Endometrial microvascular endothelial cells (primary cell): ENCODE data around the gene SERINC5. TPM values are rescaled to one million over a fixed set of nuclear protein-coding genes. Genes with fewer than 3 reads are reported as not detected.
"Not testable (repeated sequence)": the region's sequence is repeated elsewhere in the genome, so short reads cannot be mapped to it uniquely, and the experiment has no call there.

Experiments
- in situ Hi-C: cut with HindIII; loops from 2 replicates; pipeline ENCODE4 v1.10.0; 2017; ENCODE audit warnings: low sequenced_read_pairs, low pct_unique_long_range_greater_than_20kb; ENCODE audit errors: inconsistent ontology term
- total RNA-seq: library from RNA; depleted of rRNA; stranded (reverse); fragments of >200 nt; gene quantifications from one replicate; pipeline ENCODE4 v1.2.3, GENCODE V29; 2015; ENCODE audit errors: inconsistent ontology term

Gene SERINC5
- total RNA-seq, 1 donor from 2014 or later = 4.2 TPM

DNA sequence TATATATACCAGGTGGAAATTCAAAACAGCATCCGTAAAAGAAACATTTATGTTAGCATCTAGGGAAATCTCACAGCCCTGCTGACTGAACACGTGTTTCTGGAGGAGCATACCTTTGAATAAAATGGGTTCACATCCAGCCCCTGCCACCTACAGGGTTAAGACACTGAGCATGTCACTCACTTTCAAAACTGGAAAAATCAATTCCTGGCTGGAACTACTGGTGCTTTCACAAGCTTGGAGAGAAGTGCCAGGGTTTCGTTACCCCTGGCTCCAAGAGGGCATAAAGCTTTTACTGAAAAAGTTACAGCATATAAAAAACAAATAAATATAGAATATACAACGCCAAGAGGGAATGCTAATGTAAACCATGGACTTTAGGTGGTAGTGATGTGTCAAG lies 48.0 kb downstream of the SERINC5 start:
- in situ Hi-C loops = no loop called here

DNA sequence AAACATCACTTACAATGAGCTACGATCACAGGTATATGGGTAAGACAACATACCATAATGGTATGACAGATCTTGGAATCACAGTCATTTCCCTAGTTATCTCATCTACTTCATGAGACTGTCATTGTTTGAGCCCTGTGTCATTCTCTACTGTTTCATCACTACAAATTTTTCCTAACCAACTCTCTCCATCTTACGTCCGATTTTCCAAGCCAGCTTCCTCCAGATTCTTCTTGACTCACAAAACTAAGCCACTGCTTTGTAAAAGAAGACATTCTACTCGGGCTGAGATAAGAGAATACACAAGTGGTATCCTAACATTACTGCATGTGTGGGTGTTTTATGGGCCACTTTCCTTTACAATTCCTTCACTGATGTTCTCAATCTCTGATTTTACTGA lies 49.6 kb downstream of the SERINC5 start:
- in situ Hi-C loops = no loop called here

DNA sequence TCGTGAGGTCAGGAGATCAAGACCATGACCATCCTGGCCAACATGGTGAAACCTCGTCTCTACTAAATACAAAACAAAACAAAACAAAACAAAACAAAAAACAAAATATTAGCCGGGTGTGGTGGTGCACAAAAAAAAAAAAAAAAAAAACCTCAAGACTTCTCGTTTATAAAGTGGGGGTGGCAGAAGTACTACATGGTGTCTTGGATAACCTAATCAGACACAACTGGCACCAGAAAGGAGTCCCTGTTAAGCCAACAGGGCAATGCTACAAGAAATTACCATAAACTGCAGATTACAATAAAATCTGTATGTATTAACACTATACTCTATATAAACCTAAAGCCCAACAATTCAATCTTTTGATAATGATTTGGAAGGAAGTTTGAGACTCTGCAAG lies 50.0 kb downstream of the SERINC5 start:
- in situ Hi-C loops = no loop called here

DNA sequence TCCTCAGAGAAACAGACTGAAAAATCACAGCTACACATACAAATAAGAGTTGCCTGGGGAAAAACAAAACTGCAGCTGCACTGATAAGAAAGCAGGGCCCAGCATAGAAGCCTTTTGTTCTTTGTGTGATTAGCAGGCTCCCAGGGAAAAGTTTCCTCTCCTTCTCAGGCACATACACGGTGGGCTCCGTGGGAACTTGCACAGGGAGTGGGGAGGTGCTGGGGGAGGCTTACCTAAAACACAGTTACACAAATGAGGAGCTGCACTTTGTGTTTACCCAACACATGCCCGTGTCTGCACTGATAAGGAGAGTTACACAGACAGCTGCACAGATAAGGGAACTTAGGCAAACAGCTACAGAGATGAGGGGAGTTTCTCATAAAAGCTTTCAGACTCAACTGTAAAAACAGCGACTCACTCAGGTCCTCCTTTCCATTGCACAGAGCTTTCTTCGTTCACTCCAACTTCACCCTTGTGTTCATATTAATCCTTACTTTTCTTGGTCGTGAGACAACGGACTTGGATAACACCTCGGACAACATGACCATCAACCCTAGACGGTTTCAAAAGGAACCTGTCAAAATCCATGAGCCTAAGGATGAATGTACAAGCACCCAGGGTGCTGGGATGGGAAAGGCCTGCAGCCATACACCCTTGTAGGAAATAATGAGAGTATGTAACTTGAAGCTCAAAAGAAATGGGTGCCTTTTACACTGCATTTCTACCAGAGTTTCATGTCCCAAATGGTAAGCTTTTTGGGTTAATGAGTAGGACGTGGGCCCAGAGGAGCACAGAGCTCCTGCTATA lies 50.8 kb downstream of the SERINC5 start:
- in situ Hi-C loops = no loop called here

DNA sequence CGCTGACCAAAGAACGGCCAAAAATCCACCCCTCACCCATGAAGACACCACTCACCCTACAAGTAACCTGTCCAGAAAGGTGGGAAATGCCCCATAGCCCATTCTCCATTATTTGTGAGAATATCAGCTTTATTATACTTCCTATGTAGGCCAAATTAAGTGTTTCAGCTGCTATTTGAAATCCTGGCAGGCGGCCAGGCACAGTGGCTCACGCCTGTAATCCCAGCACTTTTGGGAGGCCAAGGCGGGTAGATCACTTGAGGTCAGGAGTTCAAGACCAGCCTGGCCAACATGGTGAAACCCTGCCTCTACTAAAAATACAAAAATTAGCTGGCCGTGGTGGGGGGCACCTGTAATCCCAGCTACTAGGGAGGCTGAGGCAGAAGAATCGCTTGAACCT lies 54.1 kb downstream of the SERINC5 start:
- in situ Hi-C loops = not testable (repeated sequence)

DNA sequence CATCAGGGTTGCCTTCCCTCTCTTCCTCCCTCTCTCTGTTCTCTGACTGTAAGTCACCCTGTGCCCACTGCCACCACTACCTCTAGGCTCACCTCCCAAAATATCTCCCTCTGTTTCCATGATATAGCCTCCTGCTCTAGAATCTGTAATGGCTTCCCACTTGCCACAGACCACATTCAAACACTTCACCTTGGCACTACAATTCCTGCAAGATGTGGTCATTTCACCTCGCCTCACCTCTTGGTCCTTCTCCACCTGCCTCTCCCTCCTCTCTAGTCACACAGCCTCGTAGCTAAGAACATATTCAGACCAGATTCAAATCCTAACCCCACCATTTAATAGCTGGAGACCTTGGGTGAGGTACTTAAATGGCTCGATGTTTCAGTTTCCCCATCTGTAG lies 56.9 kb downstream of the SERINC5 start:
- in situ Hi-C loops = no loop called here

DNA sequence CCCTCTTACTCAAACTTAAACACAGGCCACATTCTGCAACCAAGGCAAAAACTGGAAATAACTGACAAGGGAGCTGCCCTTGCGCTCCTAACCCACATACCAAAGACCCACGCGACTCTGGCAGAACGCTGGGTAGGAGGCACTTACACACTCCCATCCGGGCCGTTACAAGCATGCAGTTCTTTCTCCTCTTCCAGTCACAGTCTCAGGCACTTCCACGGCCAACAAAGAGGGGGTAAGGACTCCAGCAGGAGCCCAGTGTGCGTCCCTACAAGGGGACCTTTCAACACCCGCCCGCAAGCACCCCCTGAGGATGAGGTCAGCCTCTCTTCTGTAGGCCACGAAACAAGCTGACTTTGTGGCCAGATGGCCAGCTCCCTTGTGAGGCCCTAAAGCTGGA lies 57.4 kb downstream of the SERINC5 start:
- in situ Hi-C loops = no loop called here

DNA sequence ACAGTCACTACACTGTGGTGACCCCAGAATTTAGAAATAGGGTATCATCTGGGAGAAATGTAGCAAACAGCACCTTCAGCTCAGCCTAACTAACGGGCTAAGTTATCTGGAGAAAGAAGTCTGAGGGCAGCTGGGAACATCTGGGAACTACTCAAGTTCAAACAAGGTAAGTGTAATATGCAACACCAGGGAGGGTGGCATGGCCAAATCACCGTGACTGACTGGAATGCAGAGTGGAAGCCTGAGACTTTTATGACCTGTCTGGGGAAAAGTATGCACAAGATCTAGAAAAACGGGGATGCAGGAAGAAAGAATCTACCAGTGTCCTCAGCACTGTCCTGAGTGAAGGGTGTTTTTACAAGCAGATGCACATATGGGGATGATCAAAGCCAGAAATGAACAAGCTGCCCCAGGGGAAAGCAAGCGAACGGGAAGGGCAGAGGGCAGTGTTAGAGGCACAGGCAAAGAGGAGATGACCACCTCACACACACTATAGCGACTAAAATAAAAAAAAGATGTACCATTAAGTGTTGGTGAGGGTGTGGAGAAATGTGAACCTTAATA lies 59.9 kb downstream of the SERINC5 start:
- in situ Hi-C loops = no loop called here

DNA sequence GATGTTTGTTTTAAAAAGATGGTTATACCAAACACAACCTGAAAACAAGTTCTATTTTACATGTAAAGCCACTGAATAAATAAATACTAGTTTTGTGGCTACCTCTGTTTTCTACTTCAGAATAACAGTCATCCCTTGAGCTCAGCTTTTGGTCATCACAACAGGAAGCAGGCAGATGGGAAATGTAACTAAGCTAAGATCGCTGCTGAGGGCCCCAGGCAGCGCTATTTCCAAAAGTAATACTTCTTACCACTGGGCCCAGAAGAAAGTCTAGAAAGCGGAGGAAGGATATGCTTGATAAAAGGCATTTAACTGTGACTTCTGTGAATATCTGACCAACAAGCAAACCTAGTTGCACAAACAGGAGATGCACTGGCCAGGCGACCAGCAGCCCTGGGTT lies 61.4 kb downstream of the SERINC5 start:
- in situ Hi-C loops = no loop called here

DNA sequence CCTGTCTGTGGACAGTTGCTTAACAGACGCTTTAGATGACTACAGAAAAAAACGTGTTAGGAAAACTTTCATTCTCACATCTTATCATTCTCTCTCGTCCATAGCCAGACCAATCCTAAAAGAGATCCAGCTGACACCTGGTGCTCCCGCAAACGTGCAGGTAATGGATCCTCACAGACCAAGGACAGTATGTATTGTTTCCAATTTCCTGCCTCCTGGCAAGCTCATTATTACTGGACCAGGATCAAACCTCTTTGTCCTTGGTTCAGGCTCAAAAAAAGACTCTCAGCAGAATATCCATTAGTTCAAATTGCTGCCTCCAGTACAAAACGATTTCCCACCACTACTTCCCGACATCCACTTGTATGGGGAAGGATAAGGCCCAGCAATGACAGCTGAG lies 62.4 kb downstream of the SERINC5 start:
- in situ Hi-C loops = no loop called here

DNA sequence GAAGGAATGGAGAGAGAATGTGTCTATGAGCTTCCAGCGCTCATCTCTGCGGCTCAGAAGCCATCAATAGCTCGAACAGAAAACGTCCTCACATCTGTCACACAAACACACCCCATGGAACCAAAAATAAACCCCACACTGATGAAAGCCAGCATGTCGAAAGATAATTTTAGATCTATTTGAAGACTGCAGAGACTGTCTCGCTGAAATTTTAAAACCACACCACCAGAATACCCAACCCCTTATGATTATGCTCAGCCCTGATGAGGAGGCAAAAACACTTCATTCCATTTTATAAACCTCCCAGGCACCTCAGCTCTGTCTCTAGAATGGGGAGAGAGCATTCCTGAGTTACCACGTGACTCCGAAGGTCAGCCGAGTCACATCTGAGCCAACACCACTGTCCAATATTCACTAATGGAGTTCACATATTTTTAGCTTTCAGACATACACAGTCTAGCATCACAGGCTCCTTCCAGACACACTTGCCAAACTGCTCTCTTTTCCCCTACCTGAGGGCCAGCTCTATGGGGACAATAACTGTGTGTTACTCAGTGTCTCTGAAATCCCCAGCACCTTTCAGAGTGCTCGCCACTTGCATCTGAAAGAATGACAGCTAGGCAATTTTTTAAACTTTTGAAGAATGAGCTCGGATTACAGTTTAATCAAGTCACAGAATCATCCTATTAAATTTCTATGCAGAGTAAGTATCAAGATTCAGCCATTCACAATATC lies 63.2 kb downstream of the SERINC5 start:
- in situ Hi-C loops = no loop called here

DNA sequence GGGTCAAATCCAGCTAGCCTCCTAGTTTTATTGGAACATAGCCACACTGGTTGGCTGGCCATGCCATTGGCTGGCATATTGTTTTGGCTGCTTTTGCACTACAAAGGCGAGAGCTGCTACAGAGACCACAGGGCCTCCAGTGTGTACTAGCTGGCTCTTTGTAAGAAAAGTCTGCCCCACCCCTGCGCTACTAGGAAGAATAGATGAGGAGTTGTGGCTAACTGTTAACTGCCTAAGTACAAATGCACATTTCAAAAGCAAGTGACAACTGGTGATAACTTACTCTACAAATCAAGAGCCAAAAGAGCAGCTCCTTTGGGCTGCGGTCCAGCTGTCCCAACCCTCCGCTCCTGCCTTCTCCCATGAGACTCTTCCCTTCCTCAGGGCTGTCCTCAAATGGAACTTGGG lies 63.9 kb downstream of the SERINC5 start:
- in situ Hi-C loops = no loop called here

DNA sequence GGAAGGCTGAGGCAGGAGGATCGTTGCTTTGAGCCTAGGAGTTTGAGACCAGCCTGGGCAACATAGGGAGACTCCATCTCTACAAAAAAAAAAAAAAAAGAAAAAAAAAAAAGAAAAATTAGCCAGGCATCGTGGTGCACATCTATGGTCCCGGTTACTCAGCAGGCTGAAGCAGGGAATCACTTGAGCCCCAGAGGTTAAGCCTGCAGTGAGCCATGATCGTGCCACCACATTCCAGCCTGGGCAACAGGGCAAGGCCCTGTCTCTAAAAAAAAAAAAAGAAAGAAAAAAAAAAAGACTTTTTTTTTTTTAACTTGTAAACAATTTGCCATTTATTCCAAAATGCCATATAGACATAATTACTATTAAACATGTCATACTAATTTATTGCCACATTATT lies 64.5 kb downstream of the SERINC5 start:
- in situ Hi-C loops = no loop called here

DNA sequence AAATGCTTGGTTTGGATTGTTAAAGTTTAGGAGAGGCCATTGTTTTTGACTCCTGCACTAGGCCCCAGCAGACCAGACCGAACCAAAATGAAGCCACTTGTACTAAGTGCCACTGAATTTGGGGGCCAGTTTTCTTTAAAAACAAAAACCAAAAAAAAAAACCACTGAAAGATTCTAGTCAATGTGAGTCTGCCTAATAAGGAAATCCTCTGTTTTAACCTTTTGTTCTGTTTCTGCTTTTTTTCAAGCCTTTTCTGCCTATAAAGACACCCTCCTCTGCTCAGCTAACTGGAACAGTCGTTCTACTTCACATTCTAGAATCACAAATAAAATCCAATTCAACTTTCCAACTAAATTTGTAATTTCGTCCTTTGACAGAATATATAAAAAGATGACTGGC lies 64.9 kb downstream of the SERINC5 start:
- in situ Hi-C loops = no loop called here

DNA sequence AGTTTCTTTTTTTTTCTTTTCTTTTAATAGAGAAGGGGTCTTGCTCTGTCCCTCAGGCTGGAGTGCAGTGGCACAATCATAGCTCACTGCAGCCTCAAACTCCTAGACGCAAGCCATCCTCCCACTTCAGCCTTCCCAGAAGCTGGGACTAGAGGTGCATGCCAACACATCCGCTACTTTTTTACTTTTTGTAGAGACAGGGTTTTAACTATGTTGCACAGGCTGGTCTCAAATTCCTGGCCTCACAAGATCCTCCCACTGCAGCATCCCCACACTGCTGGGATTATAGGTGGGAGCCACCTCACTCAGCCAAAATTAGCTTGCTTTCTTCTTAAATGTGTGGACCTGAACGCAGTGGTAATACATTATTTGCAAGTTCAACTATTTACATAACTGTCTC lies 66.1 kb downstream of the SERINC5 start:
- in situ Hi-C loops = no loop called here

DNA sequence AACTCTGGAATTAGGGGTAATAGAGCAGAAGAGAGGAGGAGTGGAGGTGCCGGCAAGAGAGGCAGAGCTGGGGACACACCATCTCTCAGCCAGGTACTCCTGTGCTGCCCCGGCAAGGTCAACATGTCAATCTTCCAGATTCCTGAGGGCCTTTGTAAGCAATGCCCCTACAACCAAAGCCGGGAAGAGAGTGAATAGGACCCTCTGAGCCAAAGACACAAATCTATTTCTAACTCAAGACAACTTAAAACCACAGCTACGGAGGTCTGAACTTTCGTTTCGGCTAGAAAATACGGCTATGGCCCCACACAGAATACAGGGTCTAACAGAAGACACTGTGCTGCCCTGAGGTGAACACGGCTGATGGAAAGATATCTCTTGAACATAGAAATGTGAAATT lies 66.6 kb downstream of the SERINC5 start:
- in situ Hi-C loops = no loop called here

DNA sequence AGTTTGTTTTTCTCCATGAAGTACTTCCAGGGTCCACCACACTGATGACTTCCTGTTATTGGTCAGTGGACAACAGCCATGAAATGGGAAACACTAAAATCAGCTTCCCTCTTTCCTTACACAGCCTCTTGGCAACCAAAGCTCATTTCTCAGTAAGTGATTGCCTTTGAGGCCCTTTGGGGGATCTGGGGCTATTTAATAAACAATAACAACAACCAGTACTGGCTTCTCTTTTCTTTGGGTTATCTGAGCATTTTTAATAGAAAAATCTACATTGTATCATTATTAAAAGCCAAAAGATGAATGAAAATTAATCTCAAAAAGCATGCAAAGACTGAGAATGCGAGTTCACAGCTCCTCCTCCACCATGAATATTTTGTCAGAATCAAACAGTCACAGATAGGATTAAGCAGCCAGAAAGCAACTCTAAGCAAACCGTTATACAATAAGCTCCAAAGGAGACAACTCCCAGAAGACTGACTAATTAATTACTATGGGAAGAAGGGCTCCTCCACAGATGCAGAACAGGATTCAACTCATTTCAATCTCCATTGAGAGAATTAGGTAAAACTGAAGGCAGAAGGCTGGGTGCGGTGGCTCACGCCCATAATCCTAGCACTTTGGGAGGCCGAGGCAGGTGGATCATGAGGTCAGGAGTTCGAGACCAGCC lies 68.3 kb downstream of the SERINC5 start:
- in situ Hi-C loops = no loop called here

DNA sequence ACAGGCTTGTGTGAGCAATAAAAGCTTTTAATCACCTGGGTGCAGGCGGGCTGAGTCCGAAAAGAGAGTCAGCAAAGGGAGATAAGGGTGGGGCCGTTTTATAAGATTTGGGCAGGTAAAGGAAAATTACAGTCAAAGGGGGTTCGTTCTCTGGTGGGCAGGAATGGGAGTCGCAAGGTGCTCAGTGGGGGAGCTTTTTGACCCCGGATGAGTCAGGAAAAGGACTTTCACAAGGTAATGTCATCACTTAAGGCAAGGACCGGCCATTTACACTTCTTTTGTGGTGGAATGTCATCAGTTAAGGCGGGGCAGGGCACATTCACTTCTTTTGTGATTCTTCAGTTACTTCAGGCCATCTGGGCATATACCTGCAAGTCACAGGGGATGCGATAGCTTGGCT lies 70.3 kb downstream of the SERINC5 start:
- in situ Hi-C loops = not testable (repeated sequence)

DNA sequence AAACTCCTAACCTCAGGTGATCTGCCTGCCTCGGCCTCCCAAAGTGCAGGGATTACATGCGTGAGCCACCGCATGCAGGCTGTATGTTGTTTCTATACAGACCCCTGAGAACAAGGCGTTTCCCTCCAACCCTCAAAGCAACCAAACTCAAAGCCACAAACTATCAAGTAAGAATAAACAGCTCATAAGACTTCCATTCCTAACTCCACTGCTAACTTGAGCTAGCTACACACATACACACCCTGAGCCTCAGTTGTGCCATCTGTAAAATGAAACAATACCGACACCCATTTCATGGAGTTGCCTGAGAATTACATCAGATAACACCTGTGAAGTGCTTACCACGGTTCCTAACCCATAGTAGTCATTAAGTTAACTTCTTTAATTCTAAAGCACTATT lies 70.8 kb downstream of the SERINC5 start:
- in situ Hi-C loops = no loop called here
